ENCODE results near the gene CELF2. TPM values are rescaled to one million over a fixed set of nuclear protein-coding genes. Genes with fewer than 3 reads are reported as not detected.

The CELF2 gene
- total RNA-seq, 4 donors from 2014 or later, result 27.0 to 44.1 (median 31.3) TPM

DNA sequence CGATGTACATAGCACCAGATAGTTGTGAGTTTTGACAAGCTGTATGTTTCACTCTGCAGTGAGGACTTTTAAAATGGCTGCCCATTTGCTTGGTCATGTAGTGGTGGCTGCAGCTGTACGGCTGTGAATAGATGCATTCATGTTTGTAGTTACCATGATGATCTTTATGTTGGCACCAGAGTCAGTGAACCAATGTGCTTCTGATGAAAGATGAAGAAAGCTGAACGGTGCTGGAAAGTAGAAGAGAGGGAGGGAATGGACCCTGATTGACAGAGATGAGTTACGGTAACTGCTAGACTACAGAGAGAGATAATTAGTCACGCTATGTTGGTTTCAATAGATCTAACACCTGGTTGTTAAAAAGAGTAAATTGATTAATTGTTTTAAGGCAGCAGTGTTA lies 256.8 kb downstream of the CELF2 start:
- Histone ChIP-seq H3K4me1 (peaks cover 0 to 7% (median 0%) of the 10 kb centered on the region in 4 donors), H3K4me3 (no peak overlapping the region), H3K9me3 (no peaks in the 10 kb centered on the region), H3K27me3 (no peaks in the 10 kb centered on the region), H3K36me3 (peaks cover 0 to 19% (median 2%) of the 10 kb centered on the region in 4 donors), H3K27ac (no peak overlapping the region)
- TF ChIP-seq CTCF (IDR thresholded peaks at IDR 0.05), result no peak
- no peak for TF ChIP-seq POLR2AphosphoS5 (IDR thresholded peaks at IDR 0.05)
- TF ChIP-seq EP300 (IDR thresholded peaks at IDR 0.05; ENCODE audit: low read depth), result no peak
- no peak for TF ChIP-seq POLR2A (IDR thresholded peaks at IDR 0.05)
- DNase-seq, result no peak
- in situ Hi-C loops (cut with MboI; ENCODE audit: low pct_ligation_motif_present in 1 of 4, low pct_unique_long_range_greater_than_20kb in 1 of 4, low sequenced_read_pairs in 3 of 4) (loop anchor here in 1 of 4 donors (25.0 kb wide), 1 partner anchor 1937 kb away; no protein-coding TSS in a partner anchor), intact Hi-C loops (cut with DNase I; ENCODE audit: low total_unique reads) (no loop called here)
- 71 to 94% methylated on average over 1 to 5 of the region's 5 CpGs for WGBS, 2 donors (ENCODE audit: low coverage in 1 of 2)

- intact Hi-C loops (cut with DNase I; ENCODE audit: low total_unique reads) (no loop called here), in situ Hi-C loops (cut with MboI; ENCODE audit: low pct_ligation_motif_present in 1 of 4, low pct_unique_long_range_greater_than_20kb in 1 of 4, low sequenced_read_pairs in 3 of 4) (no loop called here)
- no peak for DNase-seq
- no peak overlapping the region for H3K27ac ChIP-seq
- WGBS, 2 donors (ENCODE audit: low coverage in 1 of 2), result 71 to 90% methylated on average over 7 to 12 of the region's 12 CpGs
- H3K4me1 ChIP-seq, result no peaks in the 10 kb centered on the region
- no peaks in the 10 kb centered on the region for H3K27me3 ChIP-seq
- peaks cover 0 to 26% (median 2%) of the 10 kb centered on the region in 4 donors for H3K36me3 ChIP-seq
- no peak overlapping the region for H3K4me3 ChIP-seq
- no peaks in the 10 kb centered on the region for H3K9me3 ChIP-seq
- TF ChIP-seq CTCF (IDR thresholded peaks at IDR 0.05) (no peak), POLR2AphosphoS5 (IDR thresholded peaks at IDR 0.05) (no peak), POLR2A (IDR thresholded peaks at IDR 0.05) (no peak), EP300 (IDR thresholded peaks at IDR 0.05; ENCODE audit: low read depth) (no peak)
Observed at GRCh38 chr10:11275651-11276050, 258.0 kb downstream of the CELF2 start.

DNA sequence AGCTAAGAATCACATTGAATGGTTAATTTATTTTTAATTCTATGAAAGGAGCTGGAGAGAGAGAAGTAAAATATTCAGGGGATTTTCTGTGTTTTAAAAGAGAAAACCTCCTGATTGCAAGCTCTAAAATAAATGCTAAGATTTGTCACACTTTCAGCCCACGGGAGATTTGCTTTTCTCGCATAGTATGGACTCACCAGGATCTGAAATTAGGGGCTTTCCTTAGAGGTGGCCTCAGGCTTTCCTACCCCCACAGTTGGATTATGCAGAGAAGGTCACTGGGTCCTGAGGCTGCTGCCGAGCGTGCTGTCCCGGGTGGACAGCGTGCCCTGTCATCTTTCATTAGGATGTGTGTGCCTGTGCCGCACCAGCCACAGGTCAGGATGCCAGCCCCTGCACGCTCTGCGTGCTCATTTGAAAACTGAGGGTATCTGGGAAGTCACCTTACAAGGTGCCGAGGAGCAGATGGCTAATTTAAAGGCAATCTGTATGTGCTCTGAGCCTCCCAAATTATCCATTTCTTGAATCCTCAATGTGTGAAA lies 258.8 kb downstream of the CELF2 start:
- H3K27me3 ChIP-seq, result no peaks in the 10 kb centered on the region
- WGBS, 2 donors (ENCODE audit: low coverage in 1 of 2), result 88 to 100% methylated on average over 7 to 10 of the region's 10 CpGs
- H3K4me1 ChIP-seq, result no peaks in the 10 kb centered on the region
- no peak overlapping the region for H3K27ac ChIP-seq
- H3K9me3 ChIP-seq, result no peaks in the 10 kb centered on the region
- in situ Hi-C loops (cut with MboI; ENCODE audit: low pct_ligation_motif_present in 1 of 4, low pct_unique_long_range_greater_than_20kb in 1 of 4, low sequenced_read_pairs in 3 of 4), result no loop called here
- intact Hi-C loops (cut with DNase I; ENCODE audit: low total_unique reads), result no loop called here
- TF ChIP-seq POLR2A (IDR thresholded peaks at IDR 0.05) (no peak), EP300 (IDR thresholded peaks at IDR 0.05; ENCODE audit: low read depth) (no peak), POLR2AphosphoS5 (IDR thresholded peaks at IDR 0.05) (no peak), CTCF (IDR thresholded peaks at IDR 0.05) (no peak)
- DNase-seq, result no peak
- no peak overlapping the region for H3K4me3 ChIP-seq
- peaks cover 0 to 20% (median 2%) of the 10 kb centered on the region in 4 donors for H3K36me3 ChIP-seq

- intact Hi-C loops (cut with DNase I; ENCODE audit: low total_unique reads) (no loop called here), in situ Hi-C loops (cut with MboI; ENCODE audit: low pct_ligation_motif_present in 1 of 4, low pct_unique_long_range_greater_than_20kb in 1 of 4, low sequenced_read_pairs in 3 of 4) (no loop called here)
- no peak overlapping the region for H3K27ac ChIP-seq
- 86 to 93% methylated on average over 7 of the region's 7 CpGs for WGBS, 2 donors (ENCODE audit: low coverage in 1 of 2)
- TF ChIP-seq POLR2AphosphoS5 (IDR thresholded peaks at IDR 0.05) (no peak), EP300 (IDR thresholded peaks at IDR 0.05; ENCODE audit: low read depth) (no peak), CTCF (IDR thresholded peaks at IDR 0.05) (no peak), POLR2A (IDR thresholded peaks at IDR 0.05) (no peak)
- no peak for DNase-seq
- no peaks in the 10 kb centered on the region for H3K4me1 ChIP-seq
- no peaks in the 10 kb centered on the region for H3K27me3 ChIP-seq
- no peak overlapping the region for H3K4me3 ChIP-seq
- H3K9me3 ChIP-seq, result no peaks in the 10 kb centered on the region
- peaks cover 0 to 8% (median 2%) of the 10 kb centered on the region in 4 donors for H3K36me3 ChIP-seq
Observed at GRCh38 chr10:11279314-11279713, 261.6 kb downstream of the CELF2 start.
